Small intestine (tissue), 7 donors: ENCODE measurements around the gene PHF20. TPM values are rescaled to one million over a fixed set of nuclear protein-coding genes. Genes with fewer than 3 reads are reported as not detected.

Experiments
- DNase-seq, 2 donors: peaks; one replicate each; pipeline versions ENCODE4 v3.0.0 to v3.0.0-alpha.2; 2013
- FAIRE-seq: peaks from 2 replicates; lab custom pipeline; 2012; peaks lifted over from hg19 to GRCh38; lab: Jason Lieb, UNC
- H3K27ac ChIP-seq, 3 donors: one replicate each; pipeline ENCODE4 v1.5.1; 2013; ENCODE audit warnings: low read length in 2 of 3, mild to moderate bottlenecking in 2 of 3, control low read depth in 1 of 3, inconsistent platforms in 1 of 3, low read depth in 1 of 3, moderate library complexity in 1 of 3
- H3K27me3 ChIP-seq, 3 donors: one replicate each; pipeline ENCODE4 v1.6.1; 2013; ENCODE audit warnings: low read length in 3 of 3, inconsistent platforms in 1 of 3; ENCODE audit not compliant: control insufficient read depth in 3 of 3, insufficient read depth in 3 of 3
- H3K36me3 ChIP-seq, 3 donors: one replicate each; pipeline ENCODE4 v1.6.1; 2013; ENCODE audit warnings: low read length in 3 of 3, inconsistent platforms in 1 of 3, low read depth in 1 of 3, mild to moderate bottlenecking in 1 of 3, moderate library complexity in 1 of 3; ENCODE audit not compliant: control insufficient read depth in 3 of 3, insufficient read depth in 2 of 3
- H3K4me1 ChIP-seq, 3 donors: one replicate each; pipeline ENCODE4 v1.6.1; 2013; ENCODE audit warnings: low read length in 2 of 3, inconsistent platforms in 1 of 3, low read depth in 1 of 3, mild to moderate bottlenecking in 1 of 3, moderate library complexity in 1 of 3; ENCODE audit not compliant: control insufficient read depth in 3 of 3, insufficient read depth in 2 of 3
- H3K4me3 ChIP-seq, 3 donors: one replicate each; pipeline ENCODE4 v1.5.1; 2013; ENCODE audit warnings: low read length in 3 of 3, control low read depth in 1 of 3, inconsistent platforms in 1 of 3, low read depth in 1 of 3, mild to moderate bottlenecking in 1 of 3, moderate library complexity in 1 of 3
- H3K9me3 ChIP-seq, 2 donors: one replicate each; pipeline ENCODE4 v1.6.1; 2013; ENCODE audit warnings: low read depth in 1 of 2, low read length in 1 of 2; ENCODE audit not compliant: control insufficient read depth in 2 of 2, insufficient read depth in 1 of 2
- WGBS, 3 donors: extraction: QIAGEN DNeasy Blood & Tissue Kit; methylation state at CpG; one replicate each; pipeline ENCODE4 v1.1.7; 2013; 5-methylcytosine and 5-hydroxymethylcytosine counted together
- polyA plus RNA-seq, 4 donors: library from polyadenylated mRNA; stranded (reverse) in 3 of 4; unstranded in 1 of 4; fragments of 200-250 nt in 3 of 4; fragments of 120-200 nt in 1 of 4; gene quantifications; one replicate each; pipeline versions ENCODE4 v1.2.1 to v1.2.3, GENCODE V29; 2013
- donor health status: healthy with polysubstance abuse.
- donor health status: control.
- donor health status: control.
- donor health status: Bipolar disorder and iron deficiency.
- donor health status: healthy.

Gene PHF20
- polyA plus RNA-seq, 4 donors, result 9.6 to 23.1 (median 14.9) TPM

GRCh38 chr20:35801865-35802264 lies 30.1 kb downstream of the PHF20 start:
- H3K4me3 ChIP-seq, result no peak overlapping the region
- no peak for DNase-seq
- H3K27ac ChIP-seq, result no peak overlapping the region
- WGBS, 3 donors, result 75 to 86% (median 77%) methylated on average over 1 of the region's 1 CpG
- peaks cover 0 to 39% (median 0%) of the 10 kb centered on the region in 3 donors for H3K36me3 ChIP-seq
- H3K27me3 ChIP-seq, result no peaks in the 10 kb centered on the region
- FAIRE-seq, result no peak
- no peaks in the 10 kb centered on the region for H3K9me3 ChIP-seq
- no peaks in the 10 kb centered on the region for H3K4me1 ChIP-seq

GRCh38 chr20:35806075-35806474 lies 34.3 kb downstream of the PHF20 start:
- H3K36me3 ChIP-seq, result peaks cover 0 to 38% (median 2%) of the 10 kb centered on the region in 3 donors
- H3K4me1 ChIP-seq, result no peaks in the 10 kb centered on the region
- no peak overlapping the region for H3K27ac ChIP-seq
- 74 to 96% (median 93%) methylated on average over 3 of the region's 3 CpGs for WGBS, 3 donors
- no peaks in the 10 kb centered on the region for H3K27me3 ChIP-seq
- FAIRE-seq (no peak), DNase-seq (no peak)
- H3K9me3 ChIP-seq, result no peaks in the 10 kb centered on the region
- H3K4me3 ChIP-seq, result no peak overlapping the region

GRCh38 chr20:35807877-35808276 lies 36.1 kb downstream of the PHF20 start:
- peaks cover 0 to 39% (median 2%) of the 10 kb centered on the region in 3 donors for H3K36me3 ChIP-seq
- no peak overlapping the region for H3K4me3 ChIP-seq
- H3K9me3 ChIP-seq, result no peaks in the 10 kb centered on the region
- DNase-seq (no peak), FAIRE-seq (no peak)
- H3K27me3 ChIP-seq, result no peaks in the 10 kb centered on the region
- H3K27ac ChIP-seq, result no peak overlapping the region
- WGBS, 3 donors, result 84 to 91% (median 90%) methylated on average over 2 of the region's 2 CpGs
- no peaks in the 10 kb centered on the region for H3K4me1 ChIP-seq

- H3K4me1 ChIP-seq, result no peaks in the 10 kb centered on the region
- no peak overlapping the region for H3K27ac ChIP-seq
- FAIRE-seq (no peak), DNase-seq (peak in 1 of 2 donors; percentile 16)
- peaks cover 0 to 29% (median 0%) of the 10 kb centered on the region in 3 donors for H3K36me3 ChIP-seq
- WGBS, 3 donors, result 11 to 67% (median 38%) methylated on average over 2 of the region's 2 CpGs
- H3K27me3 ChIP-seq, result no peaks in the 10 kb centered on the region
- no peak overlapping the region for H3K4me3 ChIP-seq
- no peaks in the 10 kb centered on the region for H3K9me3 ChIP-seq
These were observed 48.9 kb downstream of the PHF20 start for GRCh38 chr20:35820715-35821114.

- H3K27me3 ChIP-seq, result no peaks in the 10 kb centered on the region
- no peak overlapping the region for H3K27ac ChIP-seq
- H3K4me3 ChIP-seq, result no peak overlapping the region
- no peak for FAIRE-seq
- no peak for DNase-seq
- 96 to 97% (median 96%) methylated on average over 8 of the region's 8 CpGs for WGBS, 3 donors
- H3K36me3 ChIP-seq, result peaks cover 0 to 25% (median 0%) of the 10 kb centered on the region in 3 donors
- H3K9me3 ChIP-seq, result no peaks in the 10 kb centered on the region
- no peaks in the 10 kb centered on the region for H3K4me1 ChIP-seq
These were observed 50.0 kb downstream of the PHF20 start for GRCh38 chr20:35821807-35822242.

- Histone ChIP-seq H3K9me3 (no peaks in the 10 kb centered on the region), H3K27me3 (no peaks in the 10 kb centered on the region), H3K27ac (no peak overlapping the region), H3K36me3 (peaks cover 0 to 21% (median 0%) of the 10 kb centered on the region in 3 donors), H3K4me3 (no peak overlapping the region), H3K4me1 (no peaks in the 10 kb centered on the region)
- 80 to 86% (median 85%) methylated on average over 6 of the region's 6 CpGs for WGBS, 3 donors
- no peak for DNase-seq
- FAIRE-seq, result no peak
These were observed 51.3 kb downstream of the PHF20 start for GRCh38 chr20:35823147-35823546.

- no peak for FAIRE-seq
- Histone ChIP-seq H3K4me1 (no peaks in the 10 kb centered on the region), H3K27ac (no peak overlapping the region), H3K4me3 (no peak overlapping the region), H3K9me3 (no peaks in the 10 kb centered on the region), H3K27me3 (no peaks in the 10 kb centered on the region), H3K36me3 (peaks cover 0 to 14% (median 0%) of the 10 kb centered on the region in 3 donors)
- WGBS, 3 donors, result 89 to 94% (median 89%) methylated on average over 2 of the region's 2 CpGs
- no peak for DNase-seq
These were observed 52.1 kb downstream of the PHF20 start for GRCh38 chr20:35823937-35824336.

GRCh38 chr20:35826397-35826998 lies 54.7 kb downstream of the PHF20 start:
- Histone ChIP-seq H3K4me3 (no peak overlapping the region), H3K4me1 (no peaks in the 10 kb centered on the region), H3K27ac (no peak overlapping the region), H3K9me3 (no peaks in the 10 kb centered on the region), H3K27me3 (no peaks in the 10 kb centered on the region), H3K36me3 (peaks cover 0 to 12% (median 0%) of the 10 kb centered on the region in 3 donors)
- WGBS, 3 donors, result 79 to 94% (median 88%) methylated on average over 1 of the region's 1 CpG
- FAIRE-seq (no peak), DNase-seq (no peak)

- WGBS, 3 donors, result 69 to 76% (median 74%) methylated on average over 3 of the region's 3 CpGs
- DNase-seq, result no peak
- H3K27me3 ChIP-seq, result no peaks in the 10 kb centered on the region
These were observed 56.6 kb downstream of the PHF20 start for GRCh38 chr20:35828434-35828833.

More at GRCh38 chr20:35828434-35828833, 56.6 kb downstream of the PHF20 start:
- H3K9me3 ChIP-seq, result no peaks in the 10 kb centered on the region
- H3K4me1 ChIP-seq, result no peaks in the 10 kb centered on the region
- FAIRE-seq, result no peak
- no peak overlapping the region for H3K4me3 ChIP-seq
- H3K27ac ChIP-seq, result no peak overlapping the region
- H3K36me3 ChIP-seq, result peaks cover 0 to 8% (median 0%) of the 10 kb centered on the region in 3 donors
